SHP77 (cell line): ENCODE results near the gene SLC39A10.

Source experiments
- DNase-seq, 2 experiments: peaks; one replicate each; lab custom pipeline; 2025; lab: John Stamatoyannopoulos, UW

Gene SLC39A10

DNA sequence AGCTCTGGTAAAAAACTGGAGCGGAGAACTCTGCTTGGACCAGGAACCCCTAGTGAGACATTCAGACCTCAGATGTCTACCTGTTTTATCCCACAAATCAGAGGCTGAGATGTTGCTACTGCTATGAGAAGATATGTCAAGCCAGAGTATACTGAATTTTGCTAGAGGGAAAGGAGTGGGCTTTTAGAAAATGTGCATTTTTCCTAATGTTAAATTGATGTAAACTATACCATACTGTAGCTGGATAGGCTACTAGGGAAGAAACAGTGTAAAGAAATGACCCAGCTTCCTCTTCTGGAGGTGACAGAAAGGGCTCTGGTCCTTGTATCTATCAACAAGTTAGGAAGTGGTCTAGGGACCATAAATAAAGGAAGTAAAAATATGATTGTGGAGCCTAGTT, 65.0 kb downstream of the SLC39A10 start:
- no peak for DNase-seq

DNA sequence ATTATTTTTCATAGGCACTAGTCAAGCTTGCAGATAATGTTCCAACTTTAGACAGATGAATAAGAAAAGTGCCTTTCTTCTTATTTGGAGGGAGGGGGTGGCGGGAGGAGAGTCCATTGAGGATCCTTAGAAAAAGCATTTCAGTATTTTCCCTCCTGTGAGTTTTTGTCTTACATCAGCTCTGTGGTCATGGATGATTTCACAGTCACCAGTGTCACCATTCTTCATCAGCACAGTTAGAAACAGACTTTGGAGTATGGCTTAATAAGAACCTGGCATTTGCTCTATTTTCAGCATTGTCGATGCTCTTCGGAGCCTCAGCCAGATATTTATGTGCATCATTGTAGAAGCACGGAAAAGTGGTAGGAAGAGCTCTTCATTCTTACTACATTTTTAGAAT, 70.1 kb downstream of the SLC39A10 start:
- no peak for DNase-seq

DNA sequence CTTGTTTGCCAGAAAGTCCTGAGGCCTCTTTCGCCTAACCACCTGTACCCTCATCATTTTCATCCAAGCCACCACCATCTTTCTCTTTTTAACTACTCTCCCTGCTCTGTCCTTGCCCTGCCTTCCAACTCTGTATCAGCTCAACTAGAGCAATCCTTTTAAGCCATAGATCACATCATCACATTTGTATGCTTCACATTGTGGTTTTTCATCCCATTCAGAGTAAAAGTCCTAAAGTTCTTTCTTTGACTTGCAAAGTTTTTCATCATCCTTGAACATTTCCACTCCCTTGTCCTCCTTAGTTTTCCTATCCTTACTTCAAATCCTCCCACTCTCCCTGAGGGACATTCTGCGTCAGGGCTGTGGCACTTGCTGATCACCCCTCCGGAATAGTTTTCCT, 73.9 kb downstream of the SLC39A10 start:
- no peak for DNase-seq

DNA sequence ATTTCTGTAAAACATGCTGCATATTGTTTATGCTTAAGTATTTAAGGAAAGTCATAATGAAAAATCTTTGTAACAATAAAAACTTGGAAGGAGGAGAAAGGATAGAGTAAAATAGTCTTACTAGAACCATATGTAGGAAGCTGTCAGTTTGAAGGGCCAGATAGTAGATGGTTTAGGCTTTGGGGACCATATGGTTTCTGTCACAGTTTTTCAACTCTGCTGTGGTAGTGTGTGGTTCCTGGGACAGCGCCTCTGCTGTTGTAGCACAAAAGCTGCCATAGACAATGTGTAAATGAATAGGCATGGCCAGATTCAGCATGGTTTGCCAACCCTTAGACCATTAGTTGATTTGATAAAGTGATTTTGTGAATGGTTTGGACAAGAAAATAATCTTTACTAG, 75.5 kb downstream of the SLC39A10 start:
- DNase-seq = no peak

DNA sequence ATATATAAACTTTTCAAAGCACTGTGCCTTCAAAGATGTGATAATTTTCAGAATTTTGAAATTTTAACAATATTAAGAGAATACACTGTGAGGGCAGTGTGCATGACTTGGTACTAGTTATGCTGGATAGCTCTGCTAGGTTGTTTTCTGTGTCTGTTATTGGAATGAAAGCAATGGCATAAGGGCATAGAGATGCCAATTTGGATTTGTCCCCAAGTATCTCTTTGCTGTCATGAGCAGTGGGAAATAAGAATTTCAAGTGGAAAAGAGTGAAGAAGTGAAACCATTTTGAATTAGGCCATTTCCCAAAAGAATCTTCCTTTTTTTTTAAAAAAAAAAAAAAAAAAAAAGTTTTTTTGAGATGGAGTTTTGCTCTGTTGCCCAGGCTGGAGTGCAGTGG, 76.8 kb downstream of the SLC39A10 start:
- DNase-seq = no peak

DNA sequence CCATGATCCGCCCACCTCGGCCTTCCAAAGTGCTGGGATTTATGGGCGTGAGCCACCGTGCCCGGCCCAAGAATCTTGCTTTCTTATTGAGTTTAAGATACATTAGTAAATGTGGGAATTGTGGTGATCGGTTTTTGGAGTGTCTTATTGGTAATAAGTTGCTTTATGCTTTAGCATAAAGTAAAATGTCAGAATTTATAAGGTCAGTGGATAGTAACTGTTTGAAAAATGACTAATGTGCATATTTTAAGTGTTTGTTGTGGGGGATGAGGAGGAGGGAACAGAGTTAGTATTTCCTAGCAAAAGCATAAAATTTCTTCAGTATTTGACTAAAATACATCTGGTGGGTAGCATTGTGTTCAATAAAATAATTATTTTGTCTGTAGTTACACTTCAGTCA, 77.4 kb downstream of the SLC39A10 start:
- DNase-seq = no peak

DNA sequence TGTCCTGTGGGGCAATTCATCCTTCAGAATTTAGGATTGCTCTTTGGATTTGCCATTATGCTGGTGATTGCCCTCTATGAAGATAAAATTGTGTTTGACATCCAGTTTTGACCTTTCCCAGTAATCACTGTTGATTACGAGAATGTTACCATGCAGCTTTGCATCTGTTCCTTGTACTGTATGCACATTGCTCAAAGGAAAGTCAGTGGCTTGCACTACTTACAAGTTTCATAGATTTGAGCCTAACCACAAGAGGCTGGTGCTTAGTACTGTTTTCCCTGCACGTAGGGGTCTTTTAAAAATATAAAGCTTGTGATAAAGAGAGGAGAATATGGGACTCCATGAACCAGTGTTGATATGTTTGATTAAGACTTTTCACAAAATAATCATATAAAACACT, 77.9 kb downstream of the SLC39A10 start:
- no peak for DNase-seq

DNA sequence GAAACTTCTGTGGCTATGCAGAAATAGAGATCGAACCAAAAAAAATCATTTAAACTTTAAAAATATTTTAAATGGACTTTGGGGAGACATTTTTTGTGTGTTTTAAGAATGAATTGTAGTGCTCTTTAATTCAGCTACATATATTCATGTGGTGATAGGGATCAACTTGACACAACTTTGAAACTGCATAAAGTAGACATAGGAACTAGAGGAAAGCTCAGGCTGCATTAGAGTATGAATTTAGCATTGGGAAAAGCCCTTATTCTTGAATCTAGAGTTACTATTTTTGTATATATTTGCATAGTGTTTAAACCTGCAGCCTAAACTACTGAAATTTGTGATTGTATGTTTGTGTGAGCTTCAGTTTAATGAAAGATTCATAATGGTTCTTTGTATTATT, 78.3 kb downstream of the SLC39A10 start:
- no peak for DNase-seq

DNA sequence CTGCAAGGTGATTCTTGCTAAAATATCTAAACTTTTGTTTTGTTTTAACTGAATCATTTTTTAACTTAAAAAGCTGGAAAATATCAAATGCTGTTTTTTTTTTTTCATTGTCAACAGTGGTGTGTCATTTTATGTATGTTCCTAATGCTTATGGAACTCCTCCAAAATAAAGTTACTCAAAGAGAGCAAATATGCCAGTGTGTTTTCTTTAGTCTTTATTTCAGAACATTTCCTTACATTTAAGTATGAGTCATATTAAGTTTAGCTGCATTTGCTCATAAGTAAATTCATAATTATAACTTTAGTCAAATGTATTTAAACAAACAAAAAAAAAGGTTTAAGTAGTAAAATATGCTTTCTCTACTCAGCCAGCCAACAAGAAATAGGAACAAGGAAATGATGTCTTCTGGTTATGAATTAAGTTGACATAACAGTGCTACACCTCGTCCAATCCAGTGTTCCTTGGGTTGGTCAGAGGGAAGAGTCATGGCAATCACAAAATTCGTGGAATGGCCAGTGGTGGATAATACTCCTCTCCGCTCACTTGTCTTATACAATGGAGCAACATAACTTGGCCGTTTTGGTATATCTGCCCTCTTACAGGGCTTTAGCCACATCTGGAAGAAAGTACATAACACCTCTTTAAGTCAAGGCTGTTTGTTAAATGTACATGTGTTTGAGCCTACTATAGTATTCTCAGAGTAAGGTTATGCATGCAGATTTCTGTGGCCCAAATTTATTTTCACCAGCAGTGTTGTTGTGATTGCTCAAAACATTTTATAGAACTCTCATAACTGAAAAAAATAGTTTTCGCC, 80.7 kb downstream of the SLC39A10 start:
- no peak for DNase-seq

DNA sequence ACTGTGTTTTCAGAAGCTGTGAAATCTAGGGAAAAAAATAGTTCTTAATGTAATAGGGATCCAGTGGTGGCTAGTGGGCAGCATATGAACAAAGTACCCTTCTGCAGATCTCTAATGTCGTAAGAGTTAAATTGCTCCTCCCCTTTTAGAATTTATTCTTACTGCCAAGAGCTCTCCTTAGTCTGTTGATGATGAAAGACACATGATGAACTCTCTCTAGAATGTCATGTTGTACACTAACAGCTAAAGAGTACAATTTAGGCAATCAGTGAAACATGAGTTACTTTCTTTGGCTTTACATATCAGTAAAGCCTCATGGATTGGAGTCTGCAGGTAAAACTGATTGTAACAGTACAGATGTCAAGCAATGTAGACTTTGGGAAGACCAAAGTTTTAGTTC, 84.2 kb downstream of the SLC39A10 start:
- DNase-seq = no peak

DNA sequence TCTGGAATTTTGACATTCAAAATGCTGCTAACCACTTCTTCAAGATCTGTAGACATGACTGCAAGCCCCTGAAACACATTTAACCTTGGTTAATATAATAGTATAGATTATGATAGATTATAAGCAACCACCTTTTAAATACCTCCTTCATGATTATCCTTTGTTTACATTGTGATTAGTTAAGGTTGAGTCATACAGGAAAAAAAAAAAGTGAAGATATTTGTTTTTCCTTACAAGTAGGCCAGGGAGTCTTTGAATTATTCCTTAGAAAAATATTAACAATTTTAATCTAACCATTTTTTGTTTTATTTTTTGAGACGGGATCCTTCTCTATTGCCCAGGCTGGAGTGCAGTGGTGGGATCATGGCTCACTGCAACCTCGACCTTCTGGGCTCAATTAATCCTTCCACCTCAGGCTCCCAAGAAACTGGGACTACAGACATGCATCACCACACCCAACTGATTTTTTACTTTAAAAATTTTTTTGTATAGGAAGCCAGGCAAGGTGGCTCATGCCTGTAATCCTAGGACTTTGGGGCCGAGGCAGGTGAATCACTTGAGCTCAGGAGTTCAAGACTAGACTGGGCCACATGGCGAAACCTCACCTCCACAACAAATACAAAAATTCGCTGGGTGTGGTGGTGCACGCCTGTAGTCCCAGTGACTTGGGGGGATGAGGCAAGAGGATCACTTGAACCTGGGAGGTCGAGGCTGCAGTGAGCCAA, 99.4 kb downstream of the SLC39A10 start:
- DNase-seq = no peak

DNA sequence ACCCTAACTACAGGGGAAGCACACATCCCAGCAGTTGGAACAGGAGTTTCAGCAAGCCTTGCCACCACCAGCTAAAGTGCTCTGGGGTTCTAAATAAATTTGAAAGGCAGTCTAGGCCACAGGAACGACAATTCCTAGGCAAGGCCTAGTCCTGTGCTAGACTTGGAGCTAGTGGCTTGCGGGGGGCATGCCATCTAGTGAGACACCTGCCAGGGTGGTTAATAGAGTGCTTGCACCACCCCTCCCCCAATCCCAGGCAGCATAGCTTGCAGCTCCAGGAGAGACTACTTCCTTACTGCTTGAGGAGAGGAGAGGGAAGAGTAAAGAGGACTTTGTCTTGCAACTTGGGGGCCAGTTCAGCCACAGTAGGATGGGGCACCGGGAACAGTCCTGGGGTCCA, 101.8 kb downstream of the SLC39A10 start:
- DNase-seq = no peak

DNA sequence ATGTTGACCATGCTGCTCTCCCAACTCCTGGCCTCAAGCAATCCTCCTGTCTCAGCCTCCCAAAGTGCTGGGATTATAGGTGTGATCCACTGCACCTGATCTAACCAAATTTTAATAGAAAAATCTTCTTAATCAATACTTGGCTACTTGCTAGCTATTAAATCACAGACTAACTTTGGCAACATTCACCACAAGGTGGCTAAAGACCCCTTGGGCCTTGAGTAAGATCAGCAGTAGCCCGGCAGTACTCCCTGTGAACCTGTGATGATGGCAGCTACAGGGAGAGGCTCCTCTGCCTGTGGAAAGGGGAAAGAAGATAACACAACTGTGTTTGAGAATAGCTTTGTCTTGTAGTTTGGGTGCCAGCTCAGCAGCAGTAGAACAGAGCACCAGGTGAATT, 102.9 kb downstream of the SLC39A10 start:
- no peak for DNase-seq

DNA sequence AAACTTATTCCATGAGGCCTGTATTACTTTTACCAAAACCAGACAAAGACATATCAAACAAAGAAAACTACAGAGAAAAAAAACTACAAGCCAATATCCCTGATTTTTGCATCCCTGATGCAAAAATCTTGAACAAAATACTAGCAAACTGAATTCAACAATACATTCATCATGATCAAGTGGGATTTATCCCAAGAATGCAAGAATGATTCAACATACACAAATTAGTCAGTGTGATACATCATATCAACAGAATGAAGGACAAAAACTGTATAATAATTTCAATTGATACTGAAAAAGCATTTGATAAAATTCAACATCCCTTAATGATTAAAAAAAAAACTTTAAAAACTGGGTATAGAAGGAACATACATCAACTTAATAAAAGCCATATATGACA, 106.8 kb downstream of the SLC39A10 start:
- no peak for DNase-seq

DNA sequence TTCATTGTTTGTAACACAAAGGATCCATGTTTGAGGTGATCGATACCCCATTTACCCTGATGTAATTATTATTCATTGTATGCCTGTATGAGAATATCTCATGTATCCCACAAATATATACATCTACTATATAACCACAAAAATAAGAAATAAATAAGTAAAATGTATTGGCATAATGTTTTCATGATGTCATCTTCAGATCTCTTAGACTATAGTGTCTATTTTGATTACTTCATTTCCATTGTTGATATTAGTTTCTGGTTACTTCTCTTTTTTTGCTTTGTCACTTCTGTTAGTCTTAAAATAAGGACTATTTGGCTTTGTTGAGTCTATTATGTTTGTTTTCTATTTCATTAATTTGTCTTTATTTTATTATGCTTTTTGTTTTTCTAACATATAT, 109.7 kb downstream of the SLC39A10 start:
- DNase-seq = no peak

DNA sequence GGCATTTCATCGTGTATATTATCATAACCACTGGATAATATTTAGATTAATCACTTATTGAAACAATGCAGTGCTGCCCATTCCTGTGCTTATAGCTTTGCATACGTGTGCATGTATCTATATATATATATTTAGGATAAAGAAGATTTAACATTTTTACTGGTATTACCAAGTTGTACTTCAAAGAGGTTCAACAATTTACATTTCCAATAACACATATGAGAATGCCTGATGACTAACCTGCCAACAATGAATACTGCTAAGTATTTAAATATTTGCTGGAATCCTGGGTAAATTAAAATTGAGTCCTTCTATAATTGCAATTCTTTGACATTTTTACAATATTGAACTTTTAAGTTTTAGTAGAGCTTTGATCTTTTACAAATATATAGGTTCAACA, 111.4 kb downstream of the SLC39A10 start:
- no peak for DNase-seq

DNA sequence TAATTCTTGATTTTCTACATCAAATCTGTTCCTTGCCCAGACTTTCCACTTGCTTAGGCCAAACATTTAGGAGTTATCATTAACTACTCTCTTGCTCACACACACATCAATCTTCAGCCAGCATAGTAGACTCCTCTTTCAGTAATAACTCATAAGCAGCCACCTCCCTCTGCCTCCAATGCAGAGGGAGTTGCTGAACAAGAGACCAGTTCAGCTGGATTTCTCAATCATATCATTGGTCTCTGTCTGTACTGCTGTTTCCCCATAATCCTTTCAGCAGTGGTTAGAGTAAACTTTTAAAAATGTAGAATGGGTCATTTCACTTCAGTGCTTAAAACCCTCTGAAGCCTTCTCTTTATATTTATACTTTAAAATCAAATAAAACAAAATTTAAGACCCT, 112.9 kb downstream of the SLC39A10 start:
- DNase-seq = no peak

DNA sequence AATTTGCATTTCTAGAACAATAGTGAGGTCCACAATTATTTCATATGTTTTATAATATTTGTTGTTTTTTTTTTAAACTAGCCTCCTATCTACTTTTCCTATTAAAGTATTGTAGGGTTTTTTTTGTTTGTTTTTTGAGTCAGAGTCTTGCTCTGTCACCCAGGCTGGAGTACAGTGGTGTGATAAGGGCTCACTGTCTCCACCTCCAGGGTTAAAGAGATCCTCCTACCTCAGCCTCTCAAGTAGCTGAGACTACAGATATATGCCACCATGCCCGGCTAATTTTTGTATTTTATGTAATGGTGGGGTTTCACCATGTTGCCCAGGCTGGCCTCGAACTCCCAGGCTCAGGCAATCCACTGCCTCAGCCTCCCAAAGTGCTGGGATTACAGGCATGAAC, 122.5 kb downstream of the SLC39A10 start:
- no peak for DNase-seq

DNA sequence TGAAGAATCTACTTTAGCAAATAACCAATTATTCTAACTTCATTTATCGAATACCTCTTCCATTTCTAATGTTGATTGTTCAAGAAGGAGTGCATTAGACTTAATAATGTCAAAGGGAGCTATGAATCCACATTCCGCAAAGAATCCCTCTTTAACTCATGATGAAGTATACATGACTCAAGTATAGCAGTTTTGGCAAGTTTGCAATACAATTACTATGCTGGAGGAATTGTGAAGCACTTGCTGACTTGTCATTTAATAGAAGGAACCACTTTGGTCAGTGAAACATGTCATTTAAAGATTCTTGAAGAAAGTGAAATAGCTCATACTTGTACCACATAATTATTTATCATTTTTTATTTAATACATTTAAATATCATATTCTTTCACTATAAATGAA, 125.1 kb downstream of the SLC39A10 start:
- no peak for DNase-seq
